ENCODE results near the gene ZNF197. TPM values are rescaled to one million over a fixed set of nuclear protein-coding genes. Genes with fewer than 3 reads are reported as not detected.
A peak's percentile ranks its signal among the peaks of the same experiment; 100 is the strongest.

Gene ZNF197
- total RNA-seq, 1 donor from 2014 or later, result 11.5 TPM

DNA sequence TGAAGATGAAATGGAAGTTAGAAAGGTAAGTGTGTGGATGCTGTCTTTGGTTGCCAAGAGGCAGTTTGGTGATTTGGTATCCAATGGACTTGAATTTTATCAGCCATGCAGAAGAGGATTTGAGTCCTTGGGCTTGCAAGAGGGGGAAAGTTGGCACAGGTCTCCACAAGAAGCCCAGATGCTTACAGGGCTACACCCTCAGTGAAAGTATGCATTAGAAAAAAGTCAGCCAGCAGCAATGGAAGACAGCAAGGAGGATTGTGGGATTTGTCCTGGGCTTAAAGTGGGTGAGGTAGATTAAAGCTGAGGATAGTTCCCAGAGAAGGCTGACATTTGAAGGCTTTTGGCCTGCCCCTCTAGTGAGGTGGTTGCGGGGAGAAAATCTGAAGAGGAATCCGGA lies 23.1 kb upstream of the ZNF197 start:
- Histone ChIP-seq H3K36me3 (ENCODE audit: control insufficient read depth in 3 of 3, insufficient read depth in 3 of 3, low read length in 3 of 3) (peaks cover 0 to 2% (median 0%) of the 10 kb centered on the region in 3 donors), H3K4me3 (ENCODE audit: low read length in 3 of 3) (no peak overlapping the region), H3K27me3 (ENCODE audit: control insufficient read depth in 3 of 3, insufficient read depth in 3 of 3, low read length in 3 of 3) (no peaks in the 10 kb centered on the region), H3K9me3 (ENCODE audit: control insufficient read depth in 3 of 3, low read length in 3 of 3) (peaks cover 0 to 4% (median 0%) of the 10 kb centered on the region in 3 donors), H3K9ac (ENCODE audit: low read depth in 1 of 3, low read length in 3 of 3) (no peak overlapping the region), H3K4me1 (ENCODE audit: control insufficient read depth in 3 of 3, insufficient read depth in 3 of 3, low read length in 3 of 3) (no peaks in the 10 kb centered on the region), H3K27ac (ENCODE audit: low read depth, low read length) (no peak overlapping the region)

DNA sequence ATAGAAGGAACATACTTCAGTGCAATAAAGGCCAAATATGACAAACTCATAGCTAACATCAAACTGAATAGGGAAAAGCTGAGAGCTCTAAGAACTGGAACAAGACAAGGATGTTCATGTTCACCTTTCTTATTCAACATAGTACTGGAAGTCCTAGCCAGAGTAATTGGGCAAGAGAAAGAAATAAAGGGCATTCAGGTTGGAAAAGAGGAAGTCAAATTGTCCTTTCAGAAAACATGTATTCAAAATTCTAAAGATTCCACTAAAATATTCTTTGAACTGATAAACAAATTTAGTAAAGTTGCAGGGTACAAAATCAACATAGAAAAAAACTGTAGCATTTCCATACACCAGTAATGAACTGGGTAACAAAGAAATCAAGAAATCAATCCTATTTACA lies 12.2 kb upstream of the ZNF197 start:
- Histone ChIP-seq H3K27me3 (ENCODE audit: control insufficient read depth in 3 of 3, insufficient read depth in 3 of 3, low read length in 3 of 3) (no peaks in the 10 kb centered on the region), H3K4me3 (ENCODE audit: low read length in 3 of 3) (no peak overlapping the region), H3K27ac (ENCODE audit: low read depth, low read length) (no peak overlapping the region), H3K9me3 (ENCODE audit: control insufficient read depth in 3 of 3, low read length in 3 of 3) (no peaks in the 10 kb centered on the region), H3K36me3 (ENCODE audit: control insufficient read depth in 3 of 3, insufficient read depth in 3 of 3, low read length in 3 of 3) (no peaks in the 10 kb centered on the region), H3K9ac (ENCODE audit: low read depth in 1 of 3, low read length in 3 of 3) (no peak overlapping the region), H3K4me1 (ENCODE audit: control insufficient read depth in 3 of 3, insufficient read depth in 3 of 3, low read length in 3 of 3) (no peaks in the 10 kb centered on the region)

DNA sequence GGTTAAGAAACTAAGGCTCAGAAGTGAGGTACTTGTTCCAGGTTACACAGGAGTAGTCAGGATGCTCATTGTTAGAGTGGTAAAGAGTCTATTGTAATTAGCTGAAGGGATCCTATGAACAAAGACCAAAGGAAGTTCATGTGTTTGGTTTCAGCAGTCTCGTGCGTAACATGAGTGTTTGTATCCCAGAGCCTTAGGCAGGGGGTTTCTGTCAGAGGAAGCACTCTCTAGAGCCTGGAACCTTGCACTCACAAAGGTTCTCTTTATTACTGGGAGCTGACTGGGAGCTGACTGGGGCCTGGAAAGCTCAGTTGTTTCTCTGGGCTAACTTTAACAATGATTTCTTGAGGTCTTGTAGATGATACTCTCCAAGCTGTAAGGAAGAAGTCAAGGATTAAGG lies 3.9 kb downstream of the ZNF197 start:
- Histone ChIP-seq H3K9me3 (ENCODE audit: control insufficient read depth in 3 of 3, low read length in 3 of 3) (no peaks in the 10 kb centered on the region), H3K4me3 (ENCODE audit: low read length in 3 of 3) (no peak overlapping the region), H3K27ac (ENCODE audit: low read depth, low read length) (no peak overlapping the region), H3K9ac (ENCODE audit: low read depth in 1 of 3, low read length in 3 of 3) (no peak overlapping the region), H3K4me1 (ENCODE audit: control insufficient read depth in 3 of 3, insufficient read depth in 3 of 3, low read length in 3 of 3) (peaks cover 2 to 13% (median 8%) of the 10 kb centered on the region in 3 donors), H3K27me3 (ENCODE audit: control insufficient read depth in 3 of 3, insufficient read depth in 3 of 3, low read length in 3 of 3) (no peaks in the 10 kb centered on the region), H3K36me3 (ENCODE audit: control insufficient read depth in 3 of 3, insufficient read depth in 3 of 3, low read length in 3 of 3) (peaks cover 17 to 33% (median 27%) of the 10 kb centered on the region in 3 donors)

DNA sequence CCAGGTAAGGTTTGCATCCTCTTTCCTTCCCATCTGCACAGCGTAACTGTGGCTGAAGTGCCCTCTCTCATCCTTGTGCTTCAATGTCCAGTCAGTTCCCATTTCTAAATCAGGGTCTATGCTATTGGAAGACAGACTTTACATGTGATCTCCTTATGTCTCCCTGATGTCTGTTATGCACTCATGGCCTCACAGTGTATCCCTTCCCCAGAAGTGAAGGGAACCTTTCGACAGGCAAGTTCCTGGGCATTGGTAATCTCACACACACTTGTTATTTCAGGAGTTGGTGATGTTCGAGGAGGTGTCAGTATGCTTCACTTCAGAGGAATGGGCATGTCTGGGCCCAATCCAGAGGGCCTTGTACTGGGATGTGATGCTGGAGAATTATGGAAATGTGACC lies 7.4 kb downstream of the ZNF197 start:
- peaks cover 28 to 48% (median 41%) of the 10 kb centered on the region in 3 donors for H3K36me3 ChIP-seq (ENCODE audit: control insufficient read depth in 3 of 3, insufficient read depth in 3 of 3, low read length in 3 of 3)

DNA sequence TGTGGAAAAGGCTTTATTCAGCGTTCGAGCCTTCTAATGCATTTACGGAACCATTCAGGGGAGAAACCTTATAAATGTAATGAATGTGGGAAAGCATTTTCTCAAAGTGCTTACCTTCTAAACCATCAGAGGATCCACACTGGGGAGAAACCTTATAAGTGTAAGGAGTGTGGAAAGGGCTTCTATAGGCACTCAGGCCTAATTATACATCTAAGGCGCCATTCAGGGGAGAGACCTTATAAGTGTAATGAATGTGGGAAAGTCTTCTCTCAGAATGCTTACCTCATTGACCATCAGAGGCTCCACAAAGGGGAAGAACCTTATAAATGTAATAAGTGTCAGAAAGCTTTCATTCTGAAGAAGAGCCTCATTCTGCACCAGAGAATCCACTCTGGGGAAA lies 17.5 kb downstream of the ZNF197 start:
- H3K4me3 ChIP-seq (ENCODE audit: low read length in 3 of 3), result peak overlapping the region in 1 of 3 donors; percentile 0
- H3K36me3 ChIP-seq (ENCODE audit: control insufficient read depth in 3 of 3, insufficient read depth in 3 of 3, low read length in 3 of 3), result peaks cover 28 to 50% (median 45%) of the 10 kb centered on the region in 3 donors

More for the DNA sequence above, 7.4 kb downstream of the ZNF197 start:
- Histone ChIP-seq H3K27me3 (ENCODE audit: control insufficient read depth in 3 of 3, insufficient read depth in 3 of 3, low read length in 3 of 3) (no peaks in the 10 kb centered on the region), H3K4me1 (ENCODE audit: control insufficient read depth in 3 of 3, insufficient read depth in 3 of 3, low read length in 3 of 3) (no peaks in the 10 kb centered on the region), H3K9ac (ENCODE audit: low read depth in 1 of 3, low read length in 3 of 3) (no peak overlapping the region), H3K27ac (ENCODE audit: low read depth, low read length) (no peak overlapping the region), H3K9me3 (ENCODE audit: control insufficient read depth in 3 of 3, low read length in 3 of 3) (no peaks in the 10 kb centered on the region), H3K4me3 (ENCODE audit: low read length in 3 of 3) (no peak overlapping the region)

DNA sequence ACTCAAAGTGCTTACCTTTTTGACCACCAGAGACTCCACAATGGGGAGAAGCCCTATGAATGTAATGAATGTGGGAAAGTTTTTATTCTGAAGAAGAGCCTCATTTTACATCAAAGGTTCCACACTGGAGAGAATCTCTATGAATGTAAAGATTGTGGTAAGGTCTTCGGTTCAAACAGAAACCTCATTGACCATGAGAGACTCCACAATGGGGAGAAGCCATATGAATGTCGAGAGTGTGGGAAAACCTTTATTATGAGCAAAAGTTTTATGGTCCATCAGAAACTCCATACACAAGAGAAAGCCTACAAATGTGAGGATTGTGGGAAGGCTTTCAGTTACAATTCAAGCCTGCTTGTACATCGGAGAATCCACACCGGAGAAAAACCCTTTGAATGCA lies 18.2 kb downstream of the ZNF197 start:
- peaks cover 0 to 21% (median 6%) of the 10 kb centered on the region in 3 donors for H3K9me3 ChIP-seq (ENCODE audit: control insufficient read depth in 3 of 3, low read length in 3 of 3)
- no peaks in the 10 kb centered on the region for H3K4me1 ChIP-seq (ENCODE audit: control insufficient read depth in 3 of 3, insufficient read depth in 3 of 3, low read length in 3 of 3)
- H3K4me3 ChIP-seq (ENCODE audit: low read length in 3 of 3), result no peak overlapping the region
- H3K27ac ChIP-seq (ENCODE audit: low read depth, low read length), result no peak overlapping the region
- H3K27me3 ChIP-seq (ENCODE audit: control insufficient read depth in 3 of 3, insufficient read depth in 3 of 3, low read length in 3 of 3), result no peaks in the 10 kb centered on the region
- peaks cover 26 to 50% (median 45%) of the 10 kb centered on the region in 3 donors for H3K36me3 ChIP-seq (ENCODE audit: control insufficient read depth in 3 of 3, insufficient read depth in 3 of 3, low read length in 3 of 3)
- H3K9ac ChIP-seq (ENCODE audit: low read depth in 1 of 3, low read length in 3 of 3), result no peak overlapping the region

More for the DNA sequence above, 17.5 kb downstream of the ZNF197 start:
- Histone ChIP-seq H3K9ac (ENCODE audit: low read depth in 1 of 3, low read length in 3 of 3) (no peak overlapping the region), H3K9me3 (ENCODE audit: control insufficient read depth in 3 of 3, low read length in 3 of 3) (peaks cover 0 to 21% (median 6%) of the 10 kb centered on the region in 3 donors), H3K4me1 (ENCODE audit: control insufficient read depth in 3 of 3, insufficient read depth in 3 of 3, low read length in 3 of 3) (no peaks in the 10 kb centered on the region), H3K27ac (ENCODE audit: low read depth, low read length) (no peak overlapping the region), H3K27me3 (ENCODE audit: control insufficient read depth in 3 of 3, insufficient read depth in 3 of 3, low read length in 3 of 3) (no peaks in the 10 kb centered on the region)

DNA sequence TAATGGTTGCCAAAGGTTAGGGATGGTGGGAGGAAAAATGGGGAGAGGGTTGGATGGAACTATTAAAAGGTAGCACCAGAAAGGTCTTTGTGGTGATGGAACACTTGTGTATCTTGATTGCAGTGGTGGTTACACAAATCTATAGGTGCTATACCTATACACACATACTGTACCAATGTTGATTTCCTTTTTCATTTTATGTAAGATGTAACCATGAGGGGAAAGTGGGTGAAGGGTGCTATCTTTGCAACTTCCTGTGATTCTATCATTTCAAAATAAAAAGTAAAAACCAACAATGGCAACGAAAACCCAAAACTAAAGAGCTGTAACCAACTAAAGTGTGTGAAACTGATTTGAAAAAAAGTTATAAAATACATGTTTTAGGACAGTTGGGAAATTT lies 22.9 kb downstream of the ZNF197 start:
- Histone ChIP-seq H3K27me3 (ENCODE audit: control insufficient read depth in 3 of 3, insufficient read depth in 3 of 3, low read length in 3 of 3) (no peaks in the 10 kb centered on the region), H3K4me3 (ENCODE audit: low read length in 3 of 3) (no peak overlapping the region), H3K9ac (ENCODE audit: low read depth in 1 of 3, low read length in 3 of 3) (no peak overlapping the region), H3K9me3 (ENCODE audit: control insufficient read depth in 3 of 3, low read length in 3 of 3) (peaks cover 0 to 10% (median 0%) of the 10 kb centered on the region in 3 donors), H3K36me3 (ENCODE audit: control insufficient read depth in 3 of 3, insufficient read depth in 3 of 3, low read length in 3 of 3) (peaks cover 22 to 30% (median 29%) of the 10 kb centered on the region in 3 donors), H3K4me1 (ENCODE audit: control insufficient read depth in 3 of 3, insufficient read depth in 3 of 3, low read length in 3 of 3) (peaks cover 3 to 10% (median 5%) of the 10 kb centered on the region in 3 donors), H3K27ac (ENCODE audit: low read depth, low read length) (no peak overlapping the region)

DNA sequence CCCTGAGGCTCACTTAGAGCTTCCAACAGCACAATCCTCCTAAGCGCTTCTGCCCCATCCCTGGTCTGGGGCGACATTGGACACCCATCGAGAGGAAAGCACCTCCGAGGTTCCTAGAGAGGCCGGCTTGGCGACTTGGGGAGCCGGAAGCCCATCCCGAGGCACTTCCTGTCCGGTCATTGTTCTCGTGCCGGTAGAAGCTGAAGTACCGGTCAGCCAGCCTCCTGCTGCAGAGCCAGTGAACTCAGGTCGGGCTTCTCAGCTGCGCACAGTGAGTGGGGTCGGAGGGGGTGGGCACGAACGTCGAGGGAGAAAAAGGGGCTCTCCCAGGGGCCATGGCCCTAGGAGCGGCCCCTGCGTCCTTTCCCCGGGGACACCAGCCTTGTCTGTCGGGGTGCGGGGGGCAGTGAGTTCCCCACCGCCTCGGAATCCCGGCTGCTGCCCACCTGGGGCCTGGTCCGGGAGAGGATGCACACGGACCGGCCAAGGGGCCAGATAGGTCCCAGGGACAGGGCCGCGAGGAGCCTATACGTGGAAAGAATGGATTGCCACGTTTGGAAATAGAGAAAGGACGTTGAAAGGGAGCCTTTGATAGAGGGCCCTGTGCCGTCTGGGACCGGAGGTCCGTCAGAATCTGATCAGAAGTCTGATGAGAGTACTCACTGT lies 23.9 kb downstream of the ZNF197 start, which contains the start of gene ZNF35:
Gene ZNF35, plus strand, starts transcription at position 169 of the 666 bp plus-strand sequence. CDS start 2,336 bp downstream, outside the sequence.
- Histone ChIP-seq H3K4me1 (ENCODE audit: control insufficient read depth in 3 of 3, insufficient read depth in 3 of 3, low read length in 3 of 3) (peaks cover 3 to 10% (median 5%) of the 10 kb centered on the region in 3 donors), H3K4me3 (ENCODE audit: low read length in 3 of 3) (peak within 1 kb of the TSS; percentile 76 to 91 (median 89)), H3K27me3 (ENCODE audit: control insufficient read depth in 3 of 3, insufficient read depth in 3 of 3, low read length in 3 of 3) (no peaks in the 10 kb centered on the region), H3K9ac (ENCODE audit: low read depth in 1 of 3, low read length in 3 of 3) (peak within 1 kb of the TSS; percentile 83 to 92 (median 88)), H3K9me3 (ENCODE audit: control insufficient read depth in 3 of 3, low read length in 3 of 3) (peaks cover 0 to 2% (median 0%) of the 10 kb centered on the region in 3 donors), H3K36me3 (ENCODE audit: control insufficient read depth in 3 of 3, insufficient read depth in 3 of 3, low read length in 3 of 3) (peaks cover 22 to 29% (median 25%) of the 10 kb centered on the region in 3 donors), H3K27ac (ENCODE audit: low read depth, low read length) (peak within 1 kb of the TSS; percentile 75)

DNA sequence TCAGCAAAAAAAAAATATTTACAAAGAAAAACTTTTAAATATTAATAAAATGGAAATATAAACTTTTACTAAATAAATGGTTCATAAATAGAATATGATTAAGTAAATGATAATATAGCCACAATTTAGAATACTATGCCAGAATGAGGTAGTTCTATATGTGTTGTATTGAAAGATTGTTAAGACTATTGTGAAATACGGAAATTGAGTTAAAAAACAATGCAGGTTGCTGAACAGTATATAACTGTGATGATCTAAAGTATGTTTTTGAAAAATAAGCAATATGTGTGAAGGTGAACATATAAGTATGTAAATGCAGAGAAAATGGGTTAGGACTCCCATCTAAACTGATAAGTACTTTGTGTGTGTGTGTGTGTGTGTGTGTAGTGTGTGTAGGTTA lies 24.9 kb downstream of the ZNF197 start:
- Histone ChIP-seq H3K36me3 (ENCODE audit: control insufficient read depth in 3 of 3, insufficient read depth in 3 of 3, low read length in 3 of 3) (peaks cover 27 to 35% (median 28%) of the 10 kb centered on the region in 3 donors), H3K4me3 (ENCODE audit: low read length in 3 of 3) (no peak overlapping the region), H3K9me3 (ENCODE audit: control insufficient read depth in 3 of 3, low read length in 3 of 3) (no peaks in the 10 kb centered on the region), H3K4me1 (ENCODE audit: control insufficient read depth in 3 of 3, insufficient read depth in 3 of 3, low read length in 3 of 3) (peaks cover 3 to 10% (median 5%) of the 10 kb centered on the region in 3 donors), H3K9ac (ENCODE audit: low read depth in 1 of 3, low read length in 3 of 3) (no peak overlapping the region), H3K27me3 (ENCODE audit: control insufficient read depth in 3 of 3, insufficient read depth in 3 of 3, low read length in 3 of 3) (no peaks in the 10 kb centered on the region), H3K27ac (ENCODE audit: low read depth, low read length) (no peak overlapping the region)

DNA sequence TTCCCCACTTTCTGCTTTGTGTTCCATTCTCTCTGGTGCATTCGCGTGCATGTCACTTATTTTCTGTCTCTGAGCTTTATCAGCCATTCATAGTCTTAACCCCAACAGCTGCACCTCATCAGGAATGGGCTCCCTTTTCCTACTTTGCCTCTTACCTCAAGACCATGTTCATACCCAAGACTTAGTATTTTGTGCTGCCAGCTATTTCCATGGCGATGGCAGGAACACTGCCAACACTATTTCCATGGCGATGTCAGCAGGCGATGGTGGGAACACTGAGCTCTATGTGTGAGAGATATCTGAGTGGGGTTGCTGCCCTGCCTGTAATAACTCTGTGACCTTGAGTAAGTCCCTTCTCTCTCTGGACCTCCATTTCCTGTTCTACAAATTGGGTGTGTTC lies 29.2 kb downstream of the ZNF197 start:
- peaks cover 51 to 62% (median 51%) of the 10 kb centered on the region in 3 donors for H3K36me3 ChIP-seq (ENCODE audit: control insufficient read depth in 3 of 3, insufficient read depth in 3 of 3, low read length in 3 of 3)
- H3K9me3 ChIP-seq (ENCODE audit: control insufficient read depth in 3 of 3, low read length in 3 of 3), result peaks cover 0 to 5% (median 2%) of the 10 kb centered on the region in 3 donors
- H3K27me3 ChIP-seq (ENCODE audit: control insufficient read depth in 3 of 3, insufficient read depth in 3 of 3, low read length in 3 of 3), result no peaks in the 10 kb centered on the region
- no peak overlapping the region for H3K9ac ChIP-seq (ENCODE audit: low read depth in 1 of 3, low read length in 3 of 3)
- no peak overlapping the region for H3K4me3 ChIP-seq (ENCODE audit: low read length in 3 of 3)
- H3K27ac ChIP-seq (ENCODE audit: low read depth, low read length), result no peak overlapping the region
- peaks cover 3 to 5% (median 4%) of the 10 kb centered on the region in 3 donors for H3K4me1 ChIP-seq (ENCODE audit: control insufficient read depth in 3 of 3, insufficient read depth in 3 of 3, low read length in 3 of 3)

Data from skeletal muscle tissue (tissue), 4 donors.